GM12878 (cell line): ENCODE measurements around the gene PTPRN2. TPM values are rescaled to one million over a fixed set of nuclear protein-coding genes. Genes with fewer than 3 reads are reported as not detected.

ENCODE experiments used
- CBFB ChIP-seq: IDR thresholded peaks from 2 replicates; pipeline ENCODE4 v1.6.1; 2016; ENCODE audit warnings: antibody characterized with exemption, low read depth
- CHD1 ChIP-seq: IDR thresholded peaks from 2 replicates; pipeline ENCODE4 v1.6.1; 2012; ENCODE audit warnings: low read depth, low read length, improper control_type of control experiment
- MEF2B ChIP-seq: fragments of 450-650 bp; IDR thresholded peaks from 2 replicates; pipeline ENCODE4 v1.6.1; 2018; ENCODE audit warnings: mild to moderate bottlenecking, moderate library complexity; ENCODE audit not compliant: partially characterized antibody, poor library complexity, severe bottlenecking
- MYC ChIP-seq: IDR thresholded peaks from 2 replicates; pipeline ENCODE4 v1.6.1; 2011; ENCODE audit warnings: mild to moderate bottlenecking, low read length, moderate library complexity, inconsistent platforms; ENCODE audit not compliant: insufficient read depth, insufficient replicate concordance, insufficient read length, severe bottlenecking
- NFYB ChIP-seq: IDR thresholded peaks from 2 replicates; pipeline ENCODE4 v1.6.1; 2011; ENCODE audit warnings: low read depth, mild to moderate bottlenecking, low read length, improper control_type of control experiment, moderate library complexity; ENCODE audit not compliant: insufficient read depth
- POLR2AphosphoS2 ChIP-seq: IDR thresholded peaks from 2 replicates; pipeline ENCODE4 v1.6.1; 2011; ENCODE audit warnings: low read depth, mild to moderate bottlenecking, low read length, improper control_type of control experiment, moderate library complexity
- RELA ChIP-seq: fragments of 450-650 bp; IDR thresholded peaks from 2 replicates; pipeline ENCODE4 v1.8.0; 2014; ENCODE audit warnings: borderline replicate concordance; ENCODE audit not compliant: partially characterized antibody
- SIX5 ChIP-seq: IDR thresholded peaks from 2 replicates; pipeline ENCODE4 v1.6.1; 2011; ENCODE audit warnings: mild to moderate bottlenecking, low read depth, low read length, moderate library complexity; ENCODE audit not compliant: severe bottlenecking
- ZBTB11 ChIP-seq: fragments of 450-650 bp; formaldehyde crosslinking; IDR thresholded peaks from 2 replicates; pipeline ENCODE4 v1.5.0; 2022; ENCODE audit warnings: mild to moderate bottlenecking, missing genetic modification characterization
- ZSCAN29 ChIP-seq: fragments of 450-650 bp; IDR thresholded peaks from 2 replicates; pipeline ENCODE4 v1.6.1; 2017; ENCODE audit warnings: mild to moderate bottlenecking, moderate library complexity
- polyA plus RNA-seq, 11 experiments: library from polyadenylated mRNA; depleted of rRNA in 4 of 11; unstranded in 6 of 11; stranded (reverse) in 5 of 11; fragments of >200 nt; fragmentation: Nextera tagmentation in 4 of 11; fragmentation: Illumina TruSeq in 1 of 11; extraction: Ambion mirVana in 4 of 11; extraction: Trizol in 1 of 11; gene quantifications; 1 replicate in 1 of 11; 2 replicates in 10 of 11; pipeline versions ENCODE4 v1.2.1 to v1.2.3, GENCODE V29; 2011 to 2016; ENCODE audit warnings: inconsistent platforms in 2 of 11, missing spikeins in 2 of 11, low read depth in 1 of 11
- total RNA-seq, 4 experiments: library from RNA; depleted of rRNA in 3 of 4; stranded (reverse); fragments of >200 nt in 3 of 4; fragmentation: Illumina TruSeq in 1 of 4; extraction: Trizol in 1 of 4; gene quantifications; 2 replicates each; pipeline versions ENCODE4 v1.2.1 to v1.2.3, GENCODE V29; 2013 to 2021
- TF ChIP-seq, protein P1 (sequence below), 3 experiments: IDR thresholded peaks in 2 of 3; conservative IDR thresholded peaks in 1 of 3; 2 replicates each; pipeline ENCODE4 v1.5.1; 2011; ENCODE audit warnings: low read depth in 3 of 3, low read length in 3 of 3, mild to moderate bottlenecking in 3 of 3, control low read depth in 2 of 3, moderate library complexity in 2 of 3, inconsistent platforms in 1 of 3, mixed read lengths in 1 of 3; ENCODE audit not compliant: control insufficient read depth in 2 of 3, insufficient read depth in 1 of 3; ENCODE audit errors: extremely low read depth in 1 of 3
- TF ChIP-seq, protein P2 (sequence below): fragments of 450-650 bp; conservative IDR thresholded peaks from 2 replicates; pipeline ENCODE4 v1.6.1; 2017; ENCODE audit warnings: mild to moderate bottlenecking, moderate library complexity

Gene PTPRN2
- total and polyA plus RNA-seq, 10 of the 15 experiments (the other 5 are each of a cell fraction or from before 2014, with no cell fraction given), result 5.4 TPM; not detected in 9

GRCh38 chr7:158067219-158067930 lies 520.2 kb downstream of the PTPRN2 start (continued):
- TF ChIP-seq, protein P1, sequence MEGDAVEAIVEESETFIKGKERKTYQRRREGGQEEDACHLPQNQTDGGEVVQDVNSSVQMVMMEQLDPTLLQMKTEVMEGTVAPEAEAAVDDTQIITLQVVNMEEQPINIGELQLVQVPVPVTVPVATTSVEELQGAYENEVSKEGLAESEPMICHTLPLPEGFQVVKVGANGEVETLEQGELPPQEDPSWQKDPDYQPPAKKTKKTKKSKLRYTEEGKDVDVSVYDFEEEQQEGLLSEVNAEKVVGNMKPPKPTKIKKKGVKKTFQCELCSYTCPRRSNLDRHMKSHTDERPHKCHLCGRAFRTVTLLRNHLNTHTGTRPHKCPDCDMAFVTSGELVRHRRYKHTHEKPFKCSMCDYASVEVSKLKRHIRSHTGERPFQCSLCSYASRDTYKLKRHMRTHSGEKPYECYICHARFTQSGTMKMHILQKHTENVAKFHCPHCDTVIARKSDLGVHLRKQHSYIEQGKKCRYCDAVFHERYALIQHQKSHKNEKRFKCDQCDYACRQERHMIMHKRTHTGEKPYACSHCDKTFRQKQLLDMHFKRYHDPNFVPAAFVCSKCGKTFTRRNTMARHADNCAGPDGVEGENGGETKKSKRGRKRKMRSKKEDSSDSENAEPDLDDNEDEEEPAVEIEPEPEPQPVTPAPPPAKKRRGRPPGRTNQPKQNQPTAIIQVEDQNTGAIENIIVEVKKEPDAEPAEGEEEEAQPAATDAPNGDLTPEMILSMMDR (IDR thresholded peaks at IDR 0.05 in 2 of 3, conservative IDR thresholded peaks at IDR 0.05 in 1 of 3; ENCODE audit: control insufficient read depth in 2 of 3, extremely low read depth in 1 of 3, insufficient read depth in 1 of 3, low read depth in 3 of 3, low read length in 3 of 3), result no peak
- TF ChIP-seq, protein P2, sequence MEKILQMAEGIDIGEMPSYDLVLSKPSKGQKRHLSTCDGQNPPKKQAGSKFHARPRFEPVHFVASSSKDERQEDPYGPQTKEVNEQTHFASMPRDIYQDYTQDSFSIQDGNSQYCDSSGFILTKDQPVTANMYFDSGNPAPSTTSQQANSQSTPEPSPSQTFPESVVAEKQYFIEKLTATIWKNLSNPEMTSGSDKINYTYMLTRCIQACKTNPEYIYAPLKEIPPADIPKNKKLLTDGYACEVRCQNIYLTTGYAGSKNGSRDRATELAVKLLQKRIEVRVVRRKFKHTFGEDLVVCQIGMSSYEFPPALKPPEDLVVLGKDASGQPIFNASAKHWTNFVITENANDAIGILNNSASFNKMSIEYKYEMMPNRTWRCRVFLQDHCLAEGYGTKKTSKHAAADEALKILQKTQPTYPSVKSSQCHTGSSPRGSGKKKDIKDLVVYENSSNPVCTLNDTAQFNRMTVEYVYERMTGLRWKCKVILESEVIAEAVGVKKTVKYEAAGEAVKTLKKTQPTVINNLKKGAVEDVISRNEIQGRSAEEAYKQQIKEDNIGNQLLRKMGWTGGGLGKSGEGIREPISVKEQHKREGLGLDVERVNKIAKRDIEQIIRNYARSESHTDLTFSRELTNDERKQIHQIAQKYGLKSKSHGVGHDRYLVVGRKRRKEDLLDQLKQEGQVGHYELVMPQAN, result no peak
- TF ChIP-seq SIX5 (no peak), CHD1 (no peak), POLR2AphosphoS2 (no peak), NFYB (no peak), ZSCAN29 (no peak), MYC (no peak), CBFB (no peak), ZBTB11 (CRISPR knock-in tag) (no peak), MEF2B (no peak), RELA (no peak)
